Amniotic stem cell (primary cell): ENCODE results near the gene OR3A2.
"Not testable (repeated sequence)": the region's sequence is repeated elsewhere in the genome, so short reads cannot be mapped to it uniquely, and the experiment has no call there.

Experiments used
- DNase-seq: peaks from one replicate; lab custom pipeline; 2025; lab: John Stamatoyannopoulos, UW

OR3A2 gene

DNA sequence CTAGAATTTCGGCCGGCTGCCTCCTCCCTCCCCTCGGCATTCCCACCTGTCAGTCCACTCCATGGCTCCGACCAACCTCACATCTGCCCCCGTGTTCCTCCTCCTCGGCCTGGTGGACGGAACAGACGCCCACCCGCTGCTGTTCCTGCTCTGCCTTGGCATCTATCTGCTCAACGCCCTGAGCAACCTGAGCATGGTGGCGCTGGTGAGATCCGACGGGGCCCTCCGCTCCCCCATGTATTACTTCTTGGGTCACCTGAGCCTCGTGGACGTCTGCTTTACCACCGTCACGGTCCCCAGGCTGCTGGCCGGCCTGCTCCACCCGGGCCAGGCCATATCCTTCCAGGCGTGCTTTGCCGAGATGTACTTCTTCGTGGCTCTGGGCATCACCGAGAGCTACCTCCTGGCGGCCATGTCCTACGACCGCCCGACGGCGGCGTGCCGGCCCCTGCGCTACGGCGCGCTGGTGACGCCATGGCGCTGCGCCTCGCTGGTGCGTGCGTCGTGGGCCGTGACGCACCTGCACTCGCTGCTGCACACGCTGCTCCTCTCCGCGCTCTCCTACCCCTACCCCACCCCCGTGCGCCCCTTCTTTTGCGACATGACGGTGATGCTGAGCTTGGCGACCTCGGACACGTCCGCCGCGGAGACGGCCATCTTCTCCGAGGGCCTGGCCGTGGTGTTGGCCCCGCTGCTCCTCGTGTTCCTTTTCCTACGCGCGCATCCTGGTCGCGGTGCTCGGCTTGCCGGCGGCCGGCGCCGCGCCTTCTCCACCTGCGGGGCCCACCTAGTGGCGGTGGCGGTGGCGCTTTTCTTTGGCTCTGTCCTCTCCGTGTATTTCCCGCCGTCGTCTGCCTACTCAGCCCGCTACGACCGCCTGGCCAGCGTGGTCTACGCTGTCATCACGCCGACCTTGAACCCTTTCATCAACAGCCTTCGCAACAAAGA, at the start of gene OR3A2:
TSS of gene OR3A2 (minus strand) at position 440 of the 948 bp plus-strand sequence.
- no peak for DNase-seq

DNA sequence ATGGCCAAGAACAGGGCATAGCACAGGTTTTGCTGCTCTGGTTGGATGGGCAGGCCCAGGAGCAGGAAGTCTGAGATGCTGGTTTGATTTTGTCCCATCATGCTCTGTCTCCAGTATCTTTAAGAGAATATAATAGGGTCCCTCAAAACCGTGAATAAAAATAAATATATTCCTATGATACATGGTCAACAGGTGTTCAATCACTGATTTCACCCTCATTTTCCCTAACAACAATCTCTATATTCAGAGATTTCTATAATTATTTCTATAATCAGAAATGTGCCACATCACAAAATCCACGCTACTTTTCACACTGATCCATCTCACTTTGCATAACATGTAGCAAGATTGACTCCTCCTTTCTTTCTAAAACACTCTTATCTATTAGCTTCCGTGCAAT, 47.6 kb upstream of the OR3A2 start, which contains the start of gene OR1E2:
TSS of gene OR1E2 (minus strand) at position 101 of the 400 bp plus-strand sequence. CDS start at position 101, 0 bp downstream.
- DNase-seq: no peak

DNA sequence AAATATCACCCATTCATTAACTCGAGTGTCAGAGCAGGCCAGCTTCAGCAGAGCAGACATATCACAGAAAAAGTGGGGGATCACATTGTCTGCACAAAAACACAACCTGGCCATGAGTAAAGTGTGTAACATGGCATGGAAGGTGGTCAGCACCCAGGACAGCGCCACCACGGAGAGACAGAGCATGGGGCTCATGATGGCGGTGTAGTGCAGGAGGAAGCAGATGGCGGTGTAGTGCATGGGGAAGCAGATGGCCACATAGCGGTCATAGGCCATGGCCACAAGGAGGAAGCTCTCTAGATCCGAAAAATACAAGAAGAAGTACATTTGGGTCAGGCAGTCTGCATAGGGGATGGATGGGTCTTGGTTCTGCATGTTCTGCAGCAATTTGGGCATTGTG, 47.1 kb upstream of the OR3A2 start:
- DNase-seq: not testable (repeated sequence)

DNA sequence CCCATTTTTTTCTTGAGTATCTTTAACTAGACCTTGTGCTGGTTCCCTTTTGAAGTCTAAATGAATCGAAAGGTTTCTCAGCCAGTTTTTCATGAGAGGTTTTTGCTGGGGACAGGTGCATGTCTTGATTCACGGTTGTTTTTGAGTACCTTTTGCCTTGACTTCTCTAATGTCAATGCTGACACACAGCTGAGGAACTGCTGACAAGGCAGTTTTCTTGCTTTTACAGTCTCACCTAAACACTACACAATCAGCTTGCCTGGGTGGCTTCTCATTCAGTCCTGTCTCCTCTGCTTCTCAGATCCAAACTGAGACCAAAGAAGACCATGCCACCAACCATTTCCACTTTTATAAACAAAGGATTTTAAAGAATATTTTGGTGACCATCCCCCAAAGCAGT, 32.1 kb upstream of the OR3A2 start:
- DNase-seq: no peak

DNA sequence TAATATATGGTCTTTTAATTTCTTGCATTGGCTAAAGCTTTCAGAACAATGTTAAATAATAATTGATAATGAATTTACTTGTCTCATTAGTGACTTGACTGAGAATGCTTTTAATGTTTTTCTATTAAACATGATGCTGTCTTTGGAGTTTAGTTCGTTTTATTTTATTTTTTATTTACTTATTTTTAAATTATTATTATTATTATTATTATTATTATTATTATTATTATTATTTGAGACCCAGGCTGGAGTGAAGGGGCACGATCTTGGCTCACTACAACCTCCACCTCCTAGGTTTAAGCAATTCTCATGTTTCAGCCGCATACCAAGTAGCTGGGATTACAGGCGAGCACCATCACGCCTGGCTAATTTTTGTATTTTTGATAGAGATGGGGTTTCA, 29.5 kb upstream of the OR3A2 start:
- DNase-seq: no peak

DNA sequence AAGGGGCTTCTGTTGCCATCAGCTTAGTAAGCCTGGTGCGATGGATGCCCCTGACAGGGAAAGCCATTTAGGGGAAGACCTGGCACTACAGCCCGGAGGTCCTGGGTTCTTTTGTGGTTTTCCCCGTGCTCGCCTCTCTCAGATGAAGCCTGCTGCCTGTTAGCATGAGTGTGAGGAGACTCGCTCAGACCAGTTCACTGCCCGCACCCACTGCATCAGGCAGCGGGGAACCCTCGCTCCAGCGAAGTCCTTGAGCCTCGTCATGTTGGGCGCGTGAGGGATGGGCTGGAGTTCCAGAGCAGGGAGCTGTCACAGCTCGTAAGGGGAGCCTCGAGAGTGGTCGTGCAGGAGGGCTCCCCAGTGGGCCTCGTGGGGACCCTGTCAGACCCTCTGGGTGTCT, 26.1 kb upstream of the OR3A2 start:
- not testable (repeated sequence) for DNase-seq

DNA sequence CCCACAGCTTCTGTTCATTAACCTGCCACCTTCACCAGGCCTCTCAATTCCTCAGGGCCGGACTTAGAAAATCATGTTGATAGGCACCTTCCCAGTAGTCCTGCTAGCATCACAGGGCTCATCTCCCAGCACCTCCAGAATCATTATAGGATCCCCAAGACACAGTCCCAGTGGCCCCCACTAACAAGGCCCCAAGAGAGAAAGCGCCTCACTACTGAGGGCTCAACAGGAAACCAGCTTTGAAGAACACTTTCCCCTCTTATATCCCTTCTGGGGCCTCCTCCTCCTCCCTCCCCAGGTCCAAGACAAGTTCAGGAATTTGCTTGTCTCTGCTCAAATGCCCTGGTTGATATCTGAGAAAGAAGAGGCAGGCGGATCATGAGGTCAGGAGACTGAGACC, 25.0 kb upstream of the OR3A2 start, which contains the start of gene OR3A3:
TSS of gene OR3A3 (plus strand) at position 301 of the 400 bp plus-strand sequence.
- no peak for DNase-seq

DNA sequence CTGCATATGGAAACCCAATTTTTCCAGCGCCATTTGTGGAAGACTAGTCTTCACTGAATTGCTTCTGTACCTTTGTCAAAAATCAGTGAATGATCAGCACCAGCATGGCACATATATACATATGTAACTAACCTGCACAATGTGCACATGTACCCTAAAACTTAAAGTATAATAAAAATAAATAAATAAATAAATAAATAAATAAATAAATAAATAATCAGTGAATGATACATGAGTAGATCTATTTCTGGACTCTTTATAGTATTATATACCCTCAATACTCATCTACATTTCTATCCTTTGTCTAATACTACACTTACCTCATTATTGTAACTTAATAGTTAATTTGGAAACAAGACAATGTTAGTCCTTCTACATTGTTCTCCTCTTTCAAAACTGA, 17.7 kb upstream of the OR3A2 start:
- not testable (repeated sequence) for DNase-seq

DNA sequence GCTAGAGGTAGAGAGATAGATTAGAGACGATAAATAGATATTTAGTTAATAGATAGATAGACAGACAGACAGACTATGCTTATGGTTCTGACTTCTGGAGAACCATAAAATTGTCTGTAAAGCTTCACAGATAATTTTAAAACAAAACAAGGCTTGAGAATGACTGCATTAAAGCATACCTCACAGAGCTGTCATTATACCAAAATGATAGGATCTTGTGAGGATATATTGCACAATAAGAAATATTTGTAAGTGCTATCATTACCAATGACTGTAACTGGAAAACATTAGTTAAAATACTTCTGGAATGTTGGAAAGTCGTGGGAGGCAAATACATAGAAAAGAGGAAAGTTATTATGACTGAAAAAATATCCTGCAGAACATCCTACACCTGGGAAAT, 15.7 kb upstream of the OR3A2 start:
- DNase-seq: no peak

DNA sequence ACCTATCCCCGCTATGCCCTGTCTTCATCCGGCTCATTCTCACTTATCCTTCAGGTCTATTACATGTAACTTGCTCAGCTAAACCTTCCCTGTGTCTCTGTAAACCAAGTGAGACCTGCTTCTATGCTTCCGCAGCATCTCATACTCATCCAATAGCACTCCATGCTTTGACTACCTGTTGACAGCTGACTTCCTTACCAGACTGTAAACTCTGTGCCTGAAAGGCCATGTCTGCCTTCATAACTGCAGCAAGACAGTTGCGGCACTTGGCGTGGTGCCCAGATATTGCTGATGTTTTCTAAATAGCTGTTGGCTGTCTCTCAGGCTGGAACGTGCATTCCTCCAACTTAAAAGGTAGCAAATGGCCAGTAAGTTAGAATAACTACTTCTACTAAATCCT, 13.9 kb upstream of the OR3A2 start:
- no peak for DNase-seq

DNA sequence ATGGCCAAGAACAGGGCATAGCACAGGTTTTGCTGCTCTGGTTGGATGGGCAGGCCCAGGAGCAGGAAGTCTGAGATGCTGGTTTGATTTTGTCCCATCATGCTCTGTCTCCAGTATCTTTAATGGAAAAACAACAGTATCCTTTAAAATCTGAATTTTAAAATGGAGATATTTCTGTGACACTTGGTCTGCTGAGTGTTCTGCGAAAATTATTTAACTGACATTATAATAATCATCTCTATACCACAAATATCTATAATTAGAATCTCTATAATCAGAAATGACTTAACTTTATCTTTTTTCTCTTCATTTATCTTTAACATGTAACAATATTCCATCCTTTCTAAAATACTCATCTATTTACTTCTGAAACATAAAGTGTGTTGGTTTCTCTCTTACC, 12.2 kb upstream of the OR3A2 start, which contains the start of gene OR1E1:
TSS of gene OR1E1 (minus strand) at position 101 of the 400 bp plus-strand sequence. CDS start at position 101, 0 bp downstream.
- no peak for DNase-seq

DNA sequence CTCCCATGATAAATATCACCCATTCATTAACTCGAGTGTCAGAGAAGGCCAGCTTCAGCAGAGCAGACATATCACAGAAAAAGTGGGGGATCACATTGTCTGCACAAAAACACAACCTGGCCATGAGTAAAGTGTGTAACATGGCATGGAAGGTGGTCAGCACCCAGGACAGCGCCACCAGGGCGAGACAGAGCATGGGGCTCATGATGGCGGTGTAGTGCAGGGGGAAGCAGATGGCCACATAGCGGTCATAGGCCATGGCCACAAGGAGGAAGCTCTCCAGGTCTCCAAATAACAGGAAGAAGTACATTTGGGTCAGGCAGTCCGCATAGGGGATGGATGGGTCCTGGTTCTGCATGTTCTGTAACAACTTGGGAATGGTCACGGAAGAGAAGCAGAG, 11.7 kb upstream of the OR3A2 start:
- not testable (repeated sequence) for DNase-seq

DNA sequence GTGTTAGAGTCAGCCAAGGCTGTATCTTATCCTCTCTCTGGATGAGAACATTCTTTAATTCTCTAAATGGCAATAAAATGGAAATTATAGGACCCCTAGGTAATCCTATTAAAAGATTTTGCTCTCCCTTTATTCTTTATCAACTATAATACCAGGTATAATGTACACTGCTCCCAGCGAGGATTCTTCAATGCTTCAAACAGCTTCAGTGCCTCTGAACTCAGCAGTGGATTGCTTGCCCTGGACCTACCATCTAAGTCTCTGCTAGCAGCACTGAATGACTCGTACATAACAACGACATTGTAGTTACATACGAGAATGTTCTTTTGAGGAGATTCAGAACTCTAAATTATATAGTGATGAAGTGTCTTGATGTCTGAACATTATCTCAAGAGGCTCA, 3.7 kb upstream of the OR3A2 start:
- DNase-seq: no peak

DNA sequence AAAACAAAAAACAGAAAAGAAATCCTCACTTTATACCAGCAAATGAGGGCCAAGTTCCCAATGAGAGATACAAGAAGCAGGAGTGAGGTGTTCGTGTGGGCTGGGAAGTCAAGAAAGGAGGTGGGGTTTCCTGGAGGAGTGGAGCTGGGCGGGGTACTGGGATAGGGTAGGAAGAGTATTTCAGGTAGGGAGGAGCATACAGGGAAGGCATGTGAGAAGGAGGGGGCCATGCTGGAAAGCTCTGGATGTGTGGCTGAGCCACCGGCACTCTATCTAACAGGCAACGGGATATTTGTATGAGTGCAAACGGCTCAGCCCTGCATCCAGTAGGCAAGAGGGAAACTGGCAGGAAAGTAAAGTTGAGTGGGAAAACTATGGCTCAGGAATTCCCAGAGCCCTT, 4.2 kb downstream of the OR3A2 start:
- DNase-seq: no peak

DNA sequence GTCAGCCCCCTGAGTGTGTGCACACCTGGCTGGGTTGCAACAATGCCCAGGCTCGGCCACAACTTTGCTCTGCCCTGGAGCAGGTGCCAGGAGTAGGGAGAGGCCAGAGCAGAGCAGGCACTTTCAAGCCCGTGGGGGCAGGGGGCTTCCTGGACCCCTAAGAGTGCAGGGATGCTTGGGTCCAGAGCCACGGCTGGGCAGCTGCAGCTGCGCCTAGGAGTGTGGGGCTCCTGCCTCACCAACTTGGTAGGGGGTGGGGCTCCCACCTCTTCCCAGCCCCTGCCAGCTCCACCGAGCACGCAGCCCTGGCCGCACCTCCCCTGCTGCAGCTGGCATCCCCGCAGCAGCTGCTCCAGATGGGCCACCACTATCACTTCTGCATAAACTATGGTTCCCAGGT, 7.8 kb downstream of the OR3A2 start:
- no peak for DNase-seq

DNA sequence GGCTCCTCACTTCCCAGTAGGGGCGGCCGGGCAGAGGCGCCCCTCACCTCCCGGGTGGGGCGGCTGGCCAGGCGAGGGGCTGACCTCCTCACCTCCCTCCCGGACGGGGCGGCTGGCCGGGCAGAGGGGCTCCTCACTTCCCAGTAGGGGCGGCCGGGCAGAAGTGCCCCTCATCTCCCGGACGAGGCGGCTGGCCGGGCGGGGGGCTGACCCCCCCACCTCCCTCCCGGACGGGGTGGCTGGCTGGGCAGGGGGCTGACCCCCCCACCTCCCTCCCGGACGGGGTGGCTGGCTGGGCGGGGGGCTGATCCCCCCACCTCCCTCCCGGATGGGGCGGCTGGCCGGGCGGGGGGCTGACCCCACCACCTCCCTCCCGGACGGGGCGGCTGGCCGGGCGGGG, 14.9 kb downstream of the OR3A2 start:
- not testable (repeated sequence) for DNase-seq

DNA sequence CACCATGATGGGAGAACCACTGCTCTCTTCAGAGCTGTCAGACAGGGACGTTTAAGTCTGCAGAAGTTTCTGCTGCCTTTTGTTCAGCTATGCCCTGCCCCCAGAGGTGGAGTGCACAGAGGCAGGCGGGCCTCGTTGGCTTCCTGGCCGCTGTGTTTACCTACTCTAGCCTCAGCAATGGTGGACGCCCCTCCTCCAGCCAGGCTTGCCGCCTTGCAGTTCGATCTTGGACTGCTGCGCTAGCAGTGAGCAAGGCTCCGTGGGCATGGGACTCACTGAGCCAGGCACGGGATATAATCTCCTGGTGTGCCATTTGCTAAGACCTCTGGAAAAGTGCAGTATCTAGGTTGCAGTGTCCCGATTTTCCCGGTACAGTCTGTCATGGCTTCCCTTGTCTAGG, 43.3 kb downstream of the OR3A2 start:
- DNase-seq: not testable (repeated sequence)

DNA sequence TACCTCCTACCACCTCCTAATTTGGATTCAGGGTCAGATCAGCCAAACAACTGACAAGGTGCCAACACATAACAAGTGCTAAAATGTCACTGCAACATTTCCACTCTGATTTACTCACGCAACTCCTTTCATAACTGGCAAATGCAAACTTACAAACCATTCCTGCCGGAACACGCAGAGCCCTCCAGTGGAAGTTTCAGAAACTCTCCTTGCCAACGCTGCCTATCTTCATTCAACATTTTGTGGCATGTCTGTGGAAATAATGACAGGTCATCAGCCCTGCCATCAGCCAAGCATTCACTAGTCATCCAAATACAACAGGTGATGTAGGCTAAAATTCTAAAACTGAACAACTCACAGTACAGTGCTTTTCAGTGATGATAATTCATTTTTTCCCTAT, 50.2 kb downstream of the OR3A2 start:
- no peak for DNase-seq

DNA sequence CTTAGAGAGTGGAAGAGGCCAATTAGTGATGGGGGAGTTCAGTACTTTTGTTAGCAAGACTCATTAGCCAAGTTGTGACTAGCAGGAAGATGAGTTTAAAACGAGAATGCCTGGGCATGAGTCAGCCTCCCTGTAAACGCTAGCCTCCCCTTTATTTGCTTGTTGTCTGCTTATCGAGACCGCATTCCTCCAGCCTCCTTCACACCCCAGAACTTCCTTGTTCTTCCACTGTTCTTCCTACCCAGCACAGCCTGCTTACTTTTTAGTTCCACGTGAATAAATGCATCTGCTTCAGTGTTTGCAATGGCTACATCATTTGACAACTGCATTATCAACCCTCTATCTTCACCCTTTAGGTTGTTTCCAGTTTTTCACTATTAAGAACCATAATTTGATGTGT, 67.8 kb downstream of the OR3A2 start:
- DNase-seq: no peak

DNA sequence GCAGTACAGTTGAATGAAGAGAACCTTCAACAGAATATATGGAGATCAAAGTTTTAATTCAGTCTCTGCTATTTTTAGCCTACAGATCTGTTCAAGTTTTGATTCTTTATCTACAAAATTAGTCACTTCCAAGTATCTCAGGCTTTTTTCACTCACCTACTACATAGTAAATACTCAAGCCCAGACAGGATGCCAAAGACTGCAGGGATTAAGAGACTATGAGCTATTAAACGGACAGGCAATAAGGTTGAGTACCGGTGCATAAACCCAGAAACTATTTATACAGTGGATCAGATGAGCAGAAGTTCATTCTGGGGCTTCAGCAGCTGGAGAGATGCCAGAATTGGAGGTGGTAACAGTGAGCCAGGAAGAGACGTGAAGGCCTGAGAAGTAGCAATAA, 69.3 kb downstream of the OR3A2 start:
- DNase-seq: no peak

DNA sequence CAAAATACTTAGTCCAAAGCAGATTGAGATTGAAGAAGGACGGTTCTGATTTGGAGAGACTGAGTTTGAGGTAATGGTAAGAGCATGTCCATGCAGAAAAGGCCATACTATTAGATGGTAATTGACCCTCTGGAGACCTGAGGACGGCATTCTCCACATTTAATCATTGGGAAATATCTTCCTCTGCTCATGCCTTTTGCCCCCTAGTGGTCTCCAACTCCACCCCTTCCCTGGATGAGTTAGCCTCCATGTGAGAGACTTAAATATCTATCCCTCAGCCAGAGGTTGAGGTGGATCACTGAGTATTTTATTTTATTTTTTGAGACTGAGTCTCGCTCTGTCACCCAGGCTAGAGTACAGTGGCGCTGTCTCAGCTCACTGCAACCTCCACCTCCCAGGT, 77.5 kb downstream of the OR3A2 start:
- no peak for DNase-seq

DNA sequence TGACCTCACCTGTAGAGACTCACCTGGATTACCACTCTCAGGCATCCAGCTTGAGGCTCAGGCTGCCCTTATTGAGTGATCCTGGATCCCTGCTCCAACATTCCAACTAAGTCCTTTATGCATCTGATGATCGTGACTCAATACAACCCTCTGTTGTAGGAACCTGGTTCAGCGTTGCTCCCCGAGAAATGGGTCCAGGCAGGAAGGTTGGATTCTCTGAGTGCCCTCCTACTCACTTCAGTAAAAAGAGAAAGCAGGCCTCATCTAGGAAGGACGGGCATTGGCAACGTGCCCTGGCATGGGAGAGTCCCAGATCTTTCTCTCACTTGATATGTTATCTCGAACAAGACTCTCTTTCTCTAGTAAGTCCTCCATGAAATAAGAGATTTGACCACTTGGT, 87.8 kb downstream of the OR3A2 start, which contains the start of gene OR3A1:
TSS of gene OR3A1 (minus strand) at position 101 of the 400 bp plus-strand sequence. CDS start 5,778 bp downstream, outside the sequence.
- DNase-seq: no peak

DNA sequence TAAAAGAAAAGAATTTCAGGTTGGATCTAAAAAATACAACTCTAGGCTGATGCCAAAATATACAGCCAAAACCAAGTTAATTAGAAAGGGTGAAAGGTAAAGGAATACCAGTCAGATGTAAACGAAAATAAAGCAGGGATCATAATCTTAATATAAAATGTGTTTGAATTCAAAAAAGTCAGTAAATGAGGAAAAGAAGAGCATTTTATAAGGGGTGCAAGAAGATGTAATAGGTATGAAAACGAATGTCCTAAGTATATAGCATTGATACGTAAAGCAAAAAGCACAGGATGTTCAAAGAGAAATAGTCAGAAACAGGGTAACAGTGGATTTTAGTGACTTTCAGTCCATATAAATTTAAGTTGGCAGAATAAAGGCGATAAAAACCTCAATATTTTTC, 90.5 kb downstream of the OR3A2 start:
- no peak for DNase-seq
